Measurements from ENCODE around the gene CEP170.

DNA sequence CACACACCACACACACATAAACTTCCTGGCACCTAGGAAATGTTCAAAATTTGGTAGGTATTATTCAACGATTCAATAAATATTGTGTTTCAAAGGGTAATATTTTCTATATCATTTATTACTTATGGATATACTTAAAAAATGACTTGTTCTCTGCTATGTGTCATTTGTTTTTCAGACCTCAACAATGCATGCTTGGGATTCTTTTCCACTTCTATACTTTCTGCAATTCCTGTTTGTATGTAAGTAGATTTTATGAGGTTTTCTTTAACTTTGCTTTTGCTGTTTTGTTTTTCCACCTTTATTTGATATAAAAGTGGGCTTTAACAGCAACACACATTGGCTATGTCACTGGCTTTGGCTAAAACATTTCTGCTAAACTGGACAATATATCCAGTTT, 3.5 kb downstream of the CEP170 start:
- TF ChIP-seq, protein P1, sequence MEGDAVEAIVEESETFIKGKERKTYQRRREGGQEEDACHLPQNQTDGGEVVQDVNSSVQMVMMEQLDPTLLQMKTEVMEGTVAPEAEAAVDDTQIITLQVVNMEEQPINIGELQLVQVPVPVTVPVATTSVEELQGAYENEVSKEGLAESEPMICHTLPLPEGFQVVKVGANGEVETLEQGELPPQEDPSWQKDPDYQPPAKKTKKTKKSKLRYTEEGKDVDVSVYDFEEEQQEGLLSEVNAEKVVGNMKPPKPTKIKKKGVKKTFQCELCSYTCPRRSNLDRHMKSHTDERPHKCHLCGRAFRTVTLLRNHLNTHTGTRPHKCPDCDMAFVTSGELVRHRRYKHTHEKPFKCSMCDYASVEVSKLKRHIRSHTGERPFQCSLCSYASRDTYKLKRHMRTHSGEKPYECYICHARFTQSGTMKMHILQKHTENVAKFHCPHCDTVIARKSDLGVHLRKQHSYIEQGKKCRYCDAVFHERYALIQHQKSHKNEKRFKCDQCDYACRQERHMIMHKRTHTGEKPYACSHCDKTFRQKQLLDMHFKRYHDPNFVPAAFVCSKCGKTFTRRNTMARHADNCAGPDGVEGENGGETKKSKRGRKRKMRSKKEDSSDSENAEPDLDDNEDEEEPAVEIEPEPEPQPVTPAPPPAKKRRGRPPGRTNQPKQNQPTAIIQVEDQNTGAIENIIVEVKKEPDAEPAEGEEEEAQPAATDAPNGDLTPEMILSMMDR (IDR thresholded peaks at IDR 0.05) = no peak
- no peak for TF ChIP-seq EP300 (IDR thresholded peaks at IDR 0.05)
- TF ChIP-seq POLR2A (IDR thresholded peaks at IDR 0.05; ENCODE audit: low read length) = no peak
- no peak for TF ChIP-seq SMC3 (IDR thresholded peaks at IDR 0.05)
- no peak for TF ChIP-seq CHD4 (IDR thresholded peaks at IDR 0.05; ENCODE audit: borderline replicate concordance)
- TF ChIP-seq, protein P2, sequence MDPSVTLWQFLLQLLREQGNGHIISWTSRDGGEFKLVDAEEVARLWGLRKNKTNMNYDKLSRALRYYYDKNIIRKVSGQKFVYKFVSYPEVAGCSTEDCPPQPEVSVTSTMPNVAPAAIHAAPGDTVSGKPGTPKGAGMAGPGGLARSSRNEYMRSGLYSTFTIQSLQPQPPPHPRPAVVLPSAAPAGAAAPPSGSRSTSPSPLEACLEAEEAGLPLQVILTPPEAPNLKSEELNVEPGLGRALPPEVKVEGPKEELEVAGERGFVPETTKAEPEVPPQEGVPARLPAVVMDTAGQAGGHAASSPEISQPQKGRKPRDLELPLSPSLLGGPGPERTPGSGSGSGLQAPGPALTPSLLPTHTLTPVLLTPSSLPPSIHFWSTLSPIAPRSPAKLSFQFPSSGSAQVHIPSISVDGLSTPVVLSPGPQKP (IDR thresholded peaks at IDR 0.05; ENCODE audit: low read depth, low read length) = no peak
- TF ChIP-seq ZSCAN20 (CRISPR knock-in tag; IDR thresholded peaks at IDR 0.05) = no peak
- TF ChIP-seq RAD21 (conservative IDR thresholded peaks at IDR 0.05 in 1 of 2, IDR thresholded peaks at IDR 0.05 in 1 of 2) = no peak
- TF ChIP-seq, protein P3, sequence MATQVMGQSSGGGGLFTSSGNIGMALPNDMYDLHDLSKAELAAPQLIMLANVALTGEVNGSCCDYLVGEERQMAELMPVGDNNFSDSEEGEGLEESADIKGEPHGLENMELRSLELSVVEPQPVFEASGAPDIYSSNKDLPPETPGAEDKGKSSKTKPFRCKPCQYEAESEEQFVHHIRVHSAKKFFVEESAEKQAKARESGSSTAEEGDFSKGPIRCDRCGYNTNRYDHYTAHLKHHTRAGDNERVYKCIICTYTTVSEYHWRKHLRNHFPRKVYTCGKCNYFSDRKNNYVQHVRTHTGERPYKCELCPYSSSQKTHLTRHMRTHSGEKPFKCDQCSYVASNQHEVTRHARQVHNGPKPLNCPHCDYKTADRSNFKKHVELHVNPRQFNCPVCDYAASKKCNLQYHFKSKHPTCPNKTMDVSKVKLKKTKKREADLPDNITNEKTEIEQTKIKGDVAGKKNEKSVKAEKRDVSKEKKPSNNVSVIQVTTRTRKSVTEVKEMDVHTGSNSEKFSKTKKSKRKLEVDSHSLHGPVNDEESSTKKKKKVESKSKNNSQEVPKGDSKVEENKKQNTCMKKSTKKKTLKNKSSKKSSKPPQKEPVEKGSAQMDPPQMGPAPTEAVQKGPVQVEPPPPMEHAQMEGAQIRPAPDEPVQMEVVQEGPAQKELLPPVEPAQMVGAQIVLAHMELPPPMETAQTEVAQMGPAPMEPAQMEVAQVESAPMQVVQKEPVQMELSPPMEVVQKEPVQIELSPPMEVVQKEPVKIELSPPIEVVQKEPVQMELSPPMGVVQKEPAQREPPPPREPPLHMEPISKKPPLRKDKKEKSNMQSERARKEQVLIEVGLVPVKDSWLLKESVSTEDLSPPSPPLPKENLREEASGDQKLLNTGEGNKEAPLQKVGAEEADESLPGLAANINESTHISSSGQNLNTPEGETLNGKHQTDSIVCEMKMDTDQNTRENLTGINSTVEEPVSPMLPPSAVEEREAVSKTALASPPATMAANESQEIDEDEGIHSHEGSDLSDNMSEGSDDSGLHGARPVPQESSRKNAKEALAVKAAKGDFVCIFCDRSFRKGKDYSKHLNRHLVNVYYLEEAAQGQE (IDR thresholded peaks at IDR 0.05) = no peak
- TF ChIP-seq MAFK (IDR thresholded peaks at IDR 0.05; ENCODE audit: partially characterized antibody) = no peak
- TF ChIP-seq, protein P4, sequence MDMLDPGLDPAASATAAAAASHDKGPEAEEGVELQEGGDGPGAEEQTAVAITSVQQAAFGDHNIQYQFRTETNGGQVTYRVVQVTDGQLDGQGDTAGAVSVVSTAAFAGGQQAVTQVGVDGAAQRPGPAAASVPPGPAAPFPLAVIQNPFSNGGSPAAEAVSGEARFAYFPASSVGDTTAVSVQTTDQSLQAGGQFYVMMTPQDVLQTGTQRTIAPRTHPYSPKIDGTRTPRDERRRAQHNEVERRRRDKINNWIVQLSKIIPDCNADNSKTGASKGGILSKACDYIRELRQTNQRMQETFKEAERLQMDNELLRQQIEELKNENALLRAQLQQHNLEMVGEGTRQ (IDR thresholded peaks at IDR 0.05) = no peak
